ENCODE data around the gene TMEM263.

DNA sequence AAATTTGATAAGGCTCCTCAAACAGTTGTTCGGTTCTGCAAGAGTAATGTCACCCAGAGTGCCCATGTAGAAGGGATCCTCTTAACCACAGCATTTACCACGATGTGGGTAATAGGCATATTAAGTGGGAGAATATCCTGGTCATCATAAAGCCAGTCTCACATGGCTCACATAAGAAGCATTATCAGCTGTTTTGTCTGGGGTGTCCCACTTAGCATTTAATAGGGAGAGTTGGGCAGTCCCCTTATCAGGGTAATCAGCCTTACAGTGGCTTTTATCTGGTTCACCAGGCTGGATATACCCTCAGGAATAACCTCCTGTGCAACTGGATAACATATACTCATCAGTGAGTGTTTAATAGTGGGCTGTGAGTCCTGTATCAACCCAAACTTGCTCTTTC, 12.9 kb upstream of the TMEM263 start:
- TF ChIP-seq EP300 (IDR thresholded peaks at IDR 0.05): no peak
- TF ChIP-seq, protein P1, sequence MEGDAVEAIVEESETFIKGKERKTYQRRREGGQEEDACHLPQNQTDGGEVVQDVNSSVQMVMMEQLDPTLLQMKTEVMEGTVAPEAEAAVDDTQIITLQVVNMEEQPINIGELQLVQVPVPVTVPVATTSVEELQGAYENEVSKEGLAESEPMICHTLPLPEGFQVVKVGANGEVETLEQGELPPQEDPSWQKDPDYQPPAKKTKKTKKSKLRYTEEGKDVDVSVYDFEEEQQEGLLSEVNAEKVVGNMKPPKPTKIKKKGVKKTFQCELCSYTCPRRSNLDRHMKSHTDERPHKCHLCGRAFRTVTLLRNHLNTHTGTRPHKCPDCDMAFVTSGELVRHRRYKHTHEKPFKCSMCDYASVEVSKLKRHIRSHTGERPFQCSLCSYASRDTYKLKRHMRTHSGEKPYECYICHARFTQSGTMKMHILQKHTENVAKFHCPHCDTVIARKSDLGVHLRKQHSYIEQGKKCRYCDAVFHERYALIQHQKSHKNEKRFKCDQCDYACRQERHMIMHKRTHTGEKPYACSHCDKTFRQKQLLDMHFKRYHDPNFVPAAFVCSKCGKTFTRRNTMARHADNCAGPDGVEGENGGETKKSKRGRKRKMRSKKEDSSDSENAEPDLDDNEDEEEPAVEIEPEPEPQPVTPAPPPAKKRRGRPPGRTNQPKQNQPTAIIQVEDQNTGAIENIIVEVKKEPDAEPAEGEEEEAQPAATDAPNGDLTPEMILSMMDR (IDR thresholded peaks at IDR 0.05): no peak

Data from tibial nerve (tissue), 4 donors.